ENCODE results near the gene VPS8. TPM values are rescaled to one million over a fixed set of nuclear protein-coding genes. Genes with fewer than 3 reads are reported as not detected.
"Not testable (repeated sequence)": the region's sequence is repeated elsewhere in the genome, so short reads cannot be mapped to it uniquely, and the experiment has no call there.

The VPS8 gene
- total RNA-seq, 1 donor from 2014 or later: 68.8 TPM

DNA sequence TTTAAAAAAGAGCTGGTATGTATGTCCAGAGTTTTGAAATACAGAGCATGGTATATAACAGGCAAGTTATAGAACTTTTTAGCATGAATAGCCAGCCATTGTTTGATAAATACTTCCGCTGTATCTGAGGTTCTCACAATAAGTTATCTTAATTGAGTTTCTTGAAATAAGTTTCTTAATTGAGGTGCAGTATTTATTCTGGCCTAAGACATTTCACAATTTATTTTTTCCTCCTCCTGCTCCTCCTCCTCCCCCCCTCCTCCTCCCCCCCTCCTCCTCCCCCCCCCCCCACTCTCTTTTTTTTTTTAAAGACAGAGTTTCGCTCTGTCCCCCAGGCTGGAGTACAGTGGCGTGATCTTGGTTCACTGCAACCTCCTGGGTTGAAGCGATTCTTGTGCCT is 83.4 kb downstream of the VPS8 start:
- no peak overlapping the region for H3K27ac Mint-ChIP-seq
- H3K4me3 Mint-ChIP-seq: no peak overlapping the region
- POLR2A ChIA-PET: no interaction called here
- H3K9me3 Mint-ChIP-seq: no peaks in the 10 kb centered on the region
- H3K36me3 Mint-ChIP-seq (ENCODE audit: low read depth): peaks cover 14% of the 10 kb centered on the region
- no peaks in the 10 kb centered on the region for H3K27me3 Mint-ChIP-seq
- TF ChIP-seq, protein P1, sequence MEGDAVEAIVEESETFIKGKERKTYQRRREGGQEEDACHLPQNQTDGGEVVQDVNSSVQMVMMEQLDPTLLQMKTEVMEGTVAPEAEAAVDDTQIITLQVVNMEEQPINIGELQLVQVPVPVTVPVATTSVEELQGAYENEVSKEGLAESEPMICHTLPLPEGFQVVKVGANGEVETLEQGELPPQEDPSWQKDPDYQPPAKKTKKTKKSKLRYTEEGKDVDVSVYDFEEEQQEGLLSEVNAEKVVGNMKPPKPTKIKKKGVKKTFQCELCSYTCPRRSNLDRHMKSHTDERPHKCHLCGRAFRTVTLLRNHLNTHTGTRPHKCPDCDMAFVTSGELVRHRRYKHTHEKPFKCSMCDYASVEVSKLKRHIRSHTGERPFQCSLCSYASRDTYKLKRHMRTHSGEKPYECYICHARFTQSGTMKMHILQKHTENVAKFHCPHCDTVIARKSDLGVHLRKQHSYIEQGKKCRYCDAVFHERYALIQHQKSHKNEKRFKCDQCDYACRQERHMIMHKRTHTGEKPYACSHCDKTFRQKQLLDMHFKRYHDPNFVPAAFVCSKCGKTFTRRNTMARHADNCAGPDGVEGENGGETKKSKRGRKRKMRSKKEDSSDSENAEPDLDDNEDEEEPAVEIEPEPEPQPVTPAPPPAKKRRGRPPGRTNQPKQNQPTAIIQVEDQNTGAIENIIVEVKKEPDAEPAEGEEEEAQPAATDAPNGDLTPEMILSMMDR (IDR thresholded peaks at IDR 0.05): no peak
- intact Hi-C loops (cut with micrococcal nuclease): no loop called here
- DNase-seq: no peak
- ATAC-seq (ENCODE audit: low read depth): no peak
- CTCF ChIA-PET: interaction anchor here (1.1 kb wide), 1 partner anchor 334 kb away, joined by 4 read pairs; the partner anchor contains the start of gene EPHB3
- no peaks in the 10 kb centered on the region for H3K4me1 Mint-ChIP-seq

- Mint-ChIP-seq H3K36me3 (ENCODE audit: low read depth) (peaks cover 17% of the 10 kb centered on the region), H3K9me3 (no peaks in the 10 kb centered on the region), H3K27me3 (no peaks in the 10 kb centered on the region), H3K27ac (no peak overlapping the region), H3K4me1 (no peaks in the 10 kb centered on the region), H3K4me3 (no peak overlapping the region)
- no peak for ATAC-seq (ENCODE audit: low read depth)
- ChIA-PET CTCF (no interaction called here), POLR2A (no interaction called here)
- DNase-seq: no peak
- TF ChIP-seq, protein P1 (IDR thresholded peaks at IDR 0.05): no peak
- intact Hi-C loops (cut with micrococcal nuclease): no loop called here
Measured at GRCh38 chr3:184896336-184896735, 84.4 kb downstream of the VPS8 start.

DNA sequence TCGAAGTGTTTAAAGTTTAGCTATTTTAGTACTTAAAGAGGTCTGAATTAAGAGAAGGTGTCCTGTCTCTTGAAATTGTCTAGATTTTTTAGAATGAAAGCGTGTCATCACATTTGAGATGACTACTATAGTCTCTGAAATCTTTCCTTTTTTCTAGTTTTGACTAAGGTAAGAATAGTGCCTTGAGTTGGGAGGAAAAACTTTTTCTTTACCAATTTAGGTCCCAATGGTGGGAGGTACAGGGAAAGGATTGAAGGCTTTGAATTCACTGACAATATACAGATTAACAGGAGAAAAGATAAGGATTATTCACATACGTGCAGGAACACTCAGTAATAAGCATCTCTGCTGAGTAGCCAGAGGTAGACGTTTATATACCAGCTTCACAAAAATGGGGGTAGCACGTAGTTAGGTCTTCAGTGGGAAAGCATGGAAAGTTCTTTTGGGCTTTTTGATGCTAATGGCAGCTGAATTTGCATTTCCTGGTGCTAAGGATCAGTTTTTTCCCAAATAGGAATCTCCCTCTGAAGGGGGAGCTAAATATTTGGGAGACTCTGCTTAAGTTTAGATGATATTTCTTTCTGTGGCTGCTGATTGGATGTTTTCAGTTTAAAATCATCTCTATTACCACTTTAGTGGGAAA is 88.1 kb downstream of the VPS8 start:
- no peaks in the 10 kb centered on the region for H3K4me1 Mint-ChIP-seq
- ATAC-seq (ENCODE audit: low read depth) (no peak), DNase-seq (no peak)
- CTCF ChIA-PET: no interaction called here
- H3K27me3 Mint-ChIP-seq: no peaks in the 10 kb centered on the region
- H3K36me3 Mint-ChIP-seq (ENCODE audit: low read depth): peaks cover 30% of the 10 kb centered on the region
- no peak overlapping the region for H3K27ac Mint-ChIP-seq
- peaks cover 4% of the 10 kb centered on the region for H3K9me3 Mint-ChIP-seq
- POLR2A ChIA-PET: no interaction called here
- intact Hi-C loops (cut with micrococcal nuclease): no loop called here
- TF ChIP-seq, protein P1 (IDR thresholded peaks at IDR 0.05): no peak
- no peak overlapping the region for H3K4me3 Mint-ChIP-seq

- DNase-seq; CTCF ChIA-PET; H3K4me3 Mint-ChIP-seq; H3K27ac Mint-ChIP-seq; ATAC-seq (ENCODE audit: low read depth); intact Hi-C loops (cut with micrococcal nuclease); POLR2A ChIA-PET; H3K9me3 Mint-ChIP-seq; H3K4me1 Mint-ChIP-seq; H3K27me3 Mint-ChIP-seq: not testable (repeated sequence)
- peaks cover 57% of the 10 kb centered on the region for H3K36me3 Mint-ChIP-seq (ENCODE audit: low read depth)
Measured at GRCh38 chr3:184907031-184907430, 95.1 kb downstream of the VPS8 start.

GRCh38 chr3:184907681-184908649 is 96.0 kb downstream of the VPS8 start:
- H3K9me3 Mint-ChIP-seq: peaks cover 7% of the 10 kb centered on the region
- ChIA-PET POLR2A (no interaction called here), CTCF (no interaction called here)
- no peak for ATAC-seq (ENCODE audit: low read depth)
- no peak overlapping the region for H3K27ac Mint-ChIP-seq
- intact Hi-C loops (cut with micrococcal nuclease): no loop called here
- no peak overlapping the region for H3K4me3 Mint-ChIP-seq
- no peaks in the 10 kb centered on the region for H3K27me3 Mint-ChIP-seq
- H3K36me3 Mint-ChIP-seq (ENCODE audit: low read depth): peaks cover 63% of the 10 kb centered on the region
- no peaks in the 10 kb centered on the region for H3K4me1 Mint-ChIP-seq
- no peak for DNase-seq
- TF ChIP-seq, protein P1 (IDR thresholded peaks at IDR 0.05): no peak

Measured in activated B cell treated with CpG ODN at 0.5 μM for 24 hours (primary cell).